H9 (cell line): Measurements from ENCODE around the gene C19orf73. TPM values are rescaled to one million over a fixed set of nuclear protein-coding genes. Genes with fewer than 3 reads are reported as not detected.
"Not testable (repeated sequence)": the region's sequence is repeated elsewhere in the genome, so short reads cannot be mapped to it uniquely, and the experiment has no call there.

Source experiments
- DNase-seq: peaks from one replicate; pipeline ENCODE4 v3.0.0-alpha.2; 2017
- H2AFZ ChIP-seq: one replicate; pipeline ENCODE4 v1.6.1; 2013; ENCODE audit warnings: mild to moderate bottlenecking, low read length, control low read depth, moderate library complexity
- H2AK5ac ChIP-seq: 2 replicates; pipeline ENCODE4 v1.6.1; 2013; ENCODE audit warnings: low read length, control low read depth, mixed read lengths; ENCODE audit not compliant: insufficient read length
- H2BK120ac ChIP-seq: one replicate; pipeline ENCODE4 v1.6.1; 2013; ENCODE audit warnings: low read depth, mild to moderate bottlenecking, low read length, control low read depth, inconsistent platforms; ENCODE audit not compliant: poor library complexity, severe bottlenecking
- H2BK12ac ChIP-seq: 2 replicates; pipeline ENCODE4 v1.6.1; 2013; ENCODE audit warnings: low read length, control low read depth, mixed read lengths, low read depth; ENCODE audit not compliant: insufficient read length
- H2BK15ac ChIP-seq: 2 replicates; pipeline ENCODE4 v1.6.1; 2013; ENCODE audit warnings: low read depth, low read length, control low read depth
- H2BK20ac ChIP-seq: one replicate; pipeline ENCODE4 v1.6.1; 2013; ENCODE audit warnings: low read depth, mild to moderate bottlenecking, low read length, control low read depth, inconsistent platforms; ENCODE audit not compliant: poor library complexity, severe bottlenecking
- H2BK5ac ChIP-seq: 2 replicates; pipeline ENCODE4 v1.6.1; 2013; ENCODE audit warnings: low read length, control low read depth, mixed read lengths; ENCODE audit not compliant: insufficient read length
- H3K14ac ChIP-seq: 2 replicates; pipeline ENCODE4 v1.6.1; 2013; ENCODE audit warnings: low read length, control low read depth; ENCODE audit not compliant: insufficient read depth
- H3K18ac ChIP-seq: 2 replicates; pipeline ENCODE4 v1.6.1; 2013; ENCODE audit warnings: low read depth, mild to moderate bottlenecking, mixed read lengths, low read length, control low read depth; ENCODE audit not compliant: insufficient read length
- H3K23ac ChIP-seq: 2 replicates; pipeline ENCODE4 v1.6.1; 2013; ENCODE audit warnings: low read length, control low read depth, mixed read lengths, low read depth; ENCODE audit not compliant: insufficient read length
- H3K23me2 ChIP-seq: 2 replicates; pipeline ENCODE4 v1.6.1; 2013; ENCODE audit warnings: low read depth, mild to moderate bottlenecking, mixed read lengths, low read length, control low read depth; ENCODE audit not compliant: insufficient read length, poor library complexity, severe bottlenecking
- H3K27ac ChIP-seq: 2 replicates; pipeline ENCODE4 v1.5.1; 2013; ENCODE audit warnings: low read length, control low read depth, mixed read lengths, low read depth; ENCODE audit not compliant: insufficient read length
- H3K27me3 ChIP-seq: 2 replicates; pipeline ENCODE4 v1.6.1; 2013; ENCODE audit warnings: low read length, control low read depth, inconsistent platforms; ENCODE audit not compliant: insufficient read depth
- H3K4ac ChIP-seq: 2 replicates; pipeline ENCODE4 v1.6.1; 2013; ENCODE audit warnings: low read depth, mild to moderate bottlenecking, control low read depth, inconsistent platforms, low read length, moderate library complexity
- H3K4me1 ChIP-seq: 2 replicates; pipeline ENCODE4 v1.6.1; 2013; ENCODE audit warnings: low read length, control low read depth, inconsistent platforms; ENCODE audit not compliant: insufficient read depth
- H3K4me2 ChIP-seq: 2 replicates; pipeline ENCODE4 v1.6.1; 2013; ENCODE audit warnings: low read length, control low read depth, mixed read lengths; ENCODE audit not compliant: insufficient read length, insufficient read depth
- H3K56ac ChIP-seq: 2 replicates; pipeline ENCODE4 v1.6.1; 2013; ENCODE audit warnings: low read depth, mild to moderate bottlenecking, mixed read lengths, low read length, control low read depth; ENCODE audit not compliant: insufficient read length
- H3K79me1 ChIP-seq: 2 replicates; pipeline ENCODE4 v1.6.1; 2013; ENCODE audit warnings: low read depth, mild to moderate bottlenecking, moderate library complexity, low read length, control low read depth, inconsistent platforms; ENCODE audit not compliant: insufficient read depth, poor library complexity, severe bottlenecking
- H3K79me2 ChIP-seq: 2 replicates; pipeline ENCODE4 v1.6.1; 2013; ENCODE audit warnings: low read length, control low read depth, inconsistent platforms; ENCODE audit not compliant: insufficient read depth
- H3K9ac ChIP-seq: 2 replicates; pipeline ENCODE4 v1.6.1; 2013; ENCODE audit warnings: low read length, control low read depth, mixed read lengths; ENCODE audit not compliant: insufficient read length; ENCODE audit errors: extremely low read depth
- H3K9me3 ChIP-seq: one replicate; pipeline ENCODE4 v1.6.1; 2013; ENCODE audit warnings: low read depth, low read length, inconsistent platforms; ENCODE audit not compliant: control insufficient read depth
- H3T11ph ChIP-seq: one replicate; pipeline ENCODE4 v1.6.1; 2013; ENCODE audit warnings: mild to moderate bottlenecking, low read length, control low read depth, inconsistent platforms
- H4K20me1 ChIP-seq: one replicate; pipeline ENCODE4 v1.6.1; 2013; ENCODE audit not compliant: control insufficient read depth, insufficient read length, insufficient read depth
- H4K5ac ChIP-seq: 2 replicates; pipeline ENCODE4 v1.6.1; 2013; ENCODE audit warnings: low read depth, mild to moderate bottlenecking, mixed read lengths, low read length, control low read depth; ENCODE audit not compliant: insufficient read length
- H4K8ac ChIP-seq: replicated peaks from 2 replicates; pipeline ENCODE4 v1.6.1; 2013; ENCODE audit warnings: low read length, control low read depth, mixed read lengths, low read depth; ENCODE audit not compliant: insufficient read length
- H4K91ac ChIP-seq: 2 replicates; pipeline ENCODE4 v1.6.1; 2013; ENCODE audit warnings: low read depth, mild to moderate bottlenecking, moderate library complexity, mixed read lengths, low read length, control low read depth; ENCODE audit not compliant: insufficient read length
- H3K27ac Mint-ChIP-seq, 3 experiments: 2 replicates in 2 of 3; 3 replicates in 1 of 3; pipeline ENCODE4 v1.8.0; 2020 to 2021; ENCODE audit warnings: mixed read lengths in 3 of 3, mild to moderate bottlenecking in 1 of 3, moderate library complexity in 1 of 3
- H3K27me3 Mint-ChIP-seq: 2 replicates; pipeline ENCODE4 v1.8.0; 2021; ENCODE audit warnings: low read depth, mild to moderate bottlenecking, moderate library complexity, mixed read lengths
- H3K36me3 Mint-ChIP-seq, 3 experiments: 2 replicates in 2 of 3; 3 replicates in 1 of 3; pipeline ENCODE4 v1.8.0; 2020 to 2021; ENCODE audit warnings: low read depth in 3 of 3, mixed read lengths in 3 of 3; ENCODE audit not compliant: insufficient read depth in 1 of 3
- H3K4me1 Mint-ChIP-seq, 2 experiments: 2 replicates each; pipeline ENCODE4 v1.8.0; 2020; ENCODE audit warnings: mixed read lengths in 2 of 2
- H3K4me3 Mint-ChIP-seq, 2 experiments: 2 replicates in 1 of 2; 3 replicates in 1 of 2; pipeline ENCODE4 v1.8.0; 2020 to 2021; ENCODE audit warnings: mild to moderate bottlenecking in 2 of 2, mixed read lengths in 2 of 2, moderate library complexity in 1 of 2
- H3K9me3 Mint-ChIP-seq, 2 experiments: 2 replicates in 1 of 2; 3 replicates in 1 of 2; pipeline ENCODE4 v1.8.0; 2020; ENCODE audit warnings: mild to moderate bottlenecking in 2 of 2, mixed read lengths in 2 of 2, moderate library complexity in 1 of 2
- WGBS: extraction: QIAGEN DNeasy Blood & Tissue Kit; methylation state at CpG from one replicate; pipeline ENCODE4 v1.1.7; 2013; ENCODE audit warnings: missing lambda C conversion rate, low lambda C conversion rate, mixed read lengths; ENCODE audit not compliant: insufficient read length; ENCODE audit errors: extremely low coverage; 5-methylcytosine and 5-hydroxymethylcytosine counted together
- total RNA-seq: library from RNA; stranded (reverse); gene quantifications from 2 replicates; pipeline ENCODE4 v1.2.1, GENCODE V29; 2021

The C19orf73 gene
- total RNA-seq, 1 experiment from 2014 or later, result 1.1 TPM

DNA sequence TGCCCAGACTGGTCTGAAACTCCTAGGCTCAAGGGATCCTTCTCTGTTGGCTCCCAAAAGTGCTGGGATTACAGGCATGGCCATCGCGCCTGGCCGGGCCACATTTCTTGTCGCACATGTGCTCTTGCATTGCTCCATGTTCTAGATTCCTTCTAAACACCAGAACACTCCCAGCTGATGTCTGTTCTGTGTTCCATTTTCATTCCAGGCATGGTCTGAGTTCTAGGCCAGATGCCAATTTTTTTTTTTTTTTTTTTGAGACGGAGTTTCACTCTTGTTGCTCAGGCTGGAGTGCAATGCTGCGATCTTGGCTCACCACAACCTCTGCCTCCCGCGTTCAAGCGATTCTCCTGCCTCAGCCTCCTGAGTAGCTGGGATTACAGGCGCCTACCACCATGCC lies 2.9 kb upstream of the C19orf73 start:
- H3K79me1 ChIP-seq, H3T11ph ChIP-seq, H3K9me3 Mint-ChIP-seq, H4K5ac ChIP-seq, H2AFZ ChIP-seq, H2BK120ac ChIP-seq, H3K4me1 ChIP-seq, H3K27me3 ChIP-seq, H2BK20ac ChIP-seq, H2BK15ac ChIP-seq, H3K4me3 Mint-ChIP-seq, H3K27ac Mint-ChIP-seq, H3K4ac ChIP-seq, H2BK12ac ChIP-seq, H4K8ac ChIP-seq, H2AK5ac ChIP-seq, H2BK5ac ChIP-seq, H3K18ac ChIP-seq, H3K23ac ChIP-seq, H3K79me2 ChIP-seq, DNase-seq, H3K36me3 Mint-ChIP-seq, H3K14ac ChIP-seq, H3K56ac ChIP-seq, H4K91ac ChIP-seq, H3K23me2 ChIP-seq, H4K20me1 ChIP-seq, H3K27ac ChIP-seq, H3K4me2 ChIP-seq, H3K9ac ChIP-seq, H3K9me3 ChIP-seq: not testable (repeated sequence)
- Mint-ChIP-seq H3K4me1 (peaks cover 20 to 31% of the 10 kb centered on the region in 2 experiments), H3K27me3 (peaks cover 36% of the 10 kb centered on the region)
- WGBS, result no CpG with 5 or more reads among the region's 10 CpGs
